Heart right ventricle (tissue), 16 donors: ENCODE measurements around the gene KRT85. TPM values are rescaled to one million over a fixed set of nuclear protein-coding genes. Genes with fewer than 3 reads are reported as not detected.

Experiments used
- ATAC-seq, 8 donors: fragments of 200-7000 bp; cut with Tn5 transposase; one replicate each; pipeline ENCODE4 v1.9.1; 2020; ENCODE audit warnings: mild to moderate bottlenecking in 8 of 8, moderate library complexity in 8 of 8, moderate number of reproducible peaks in 1 of 8
- DNase-seq, 2 donors: peaks; one replicate each; pipeline ENCODE4 v3.0.0-alpha.2; 2020
- H3K27ac ChIP-seq, 10 donors: fragments of 200-600 bp; sonication (generic) in 2 of 10; one replicate each; pipeline versions ENCODE4 v1.5.0 to v1.8.0; 2020 to 2022; ENCODE audit warnings: mild to moderate bottlenecking in 3 of 10
- H3K27me3 ChIP-seq, 7 donors: fragments of 200-600 bp; one replicate each; pipeline ENCODE4 v1.8.0; 2021 to 2022; ENCODE audit warnings: mild to moderate bottlenecking in 2 of 7
- H3K36me3 ChIP-seq, 9 donors: fragments of 200-600 bp; sonication (generic) in 1 of 9; one replicate each; pipeline versions ENCODE4 v1.5.0 to v1.8.0; 2020 to 2022; ENCODE audit warnings: mild to moderate bottlenecking in 2 of 9
- H3K4me1 ChIP-seq, 9 donors: fragments of 200-600 bp; sonication (generic) in 1 of 9; one replicate each; pipeline versions ENCODE4 v1.5.0 to v1.8.0; 2020 to 2022; ENCODE audit warnings: mild to moderate bottlenecking in 4 of 9
- H3K4me3 ChIP-seq, 10 donors: fragments of 200-600 bp; sonication (generic) in 2 of 10; one replicate each; pipeline versions ENCODE4 v1.5.0 to v1.8.0; 2020 to 2022; ENCODE audit warnings: mild to moderate bottlenecking in 7 of 10, moderate library complexity in 2 of 10
- H3K9me3 ChIP-seq, 11 donors: fragments of 200-600 bp in 10 of 11; sonication (generic) in 2 of 11; one replicate each; pipeline versions ENCODE4 v1.5.0 to v1.8.0; 2013 to 2022; ENCODE audit warnings: mild to moderate bottlenecking in 2 of 11, control low read depth in 1 of 11, moderate library complexity in 1 of 11
- CTCF ChIP-seq, 9 donors: fragments of 200-600 bp; sonication (generic) in 2 of 9; IDR thresholded peaks; one replicate each; pipeline versions ENCODE4 v1.5.0 to v1.8.0; 2021 to 2022; ENCODE audit warnings: antibody characterized with exemption in 9 of 9, mild to moderate bottlenecking in 5 of 9, moderate library complexity in 1 of 9
- WGBS, 2 donors: extraction: QIAGEN DNeasy Blood & Tissue Kit; methylation state at CpG; one replicate each; pipeline ENCODE4 v1.1.7; 2013; ENCODE audit warnings: inconsistent platforms in 1 of 2; 5-methylcytosine and 5-hydroxymethylcytosine counted together
- intact Hi-C, 10 donors: fragments of 100-400 bp; cut with DNase I; formaldehyde crosslinking; loops; one replicate each; pipeline versions ENCODE4 v1.11.1 to v1.14.2; 2022
- polyA plus RNA-seq, 2 donors: library from polyadenylated mRNA; stranded (reverse); fragments of 200-250 nt; gene quantifications; one replicate each; pipeline ENCODE4 v1.2.3, GENCODE V29; 2013
- total RNA-seq, 10 donors: library from RNA; stranded (reverse); fragmentation: NEBNext Ultra II Directional in 3 of 10; extraction: Animal tissue kit (Norgen Biotek cat#: 25700) in 3 of 10; gene quantifications; one replicate each; pipeline versions ENCODE4 v1.2.1 to v1.2.4, GENCODE V29; 2021 to 2023
- donor health status: Arrhythmogenic right ventricular cardiomyopathy.
- donor health status: ischemic (EF 13 %, LVEDD 7.1; RV severe dilation, severe dysfunction).
- donor health status: healthy with polysubstance abuse.
- donor health status: DM: no; HTN: yes; CAD: no.
- donor health status: DM: no; HTN: no; CAD: no.
- donor health status: ischemic (EF 25% LVEDD 6.9; RV normal size, moderate dysfunction).
- donor health status: ischemic (EF 25% LVEDD 5.7; RV mildly dilated, moderate dysfunction).
- donor health status: healthy.
- donor health status: DM: yes; HTN: yes; CAD: no.
- donor health status: Ischemic cardiomyopathy.
- donor health status: ischemic (EF 35%, LVEDD 5.7; RV mildly dilated, moderate dysfunction).
- donor health status: nonischemic (EF 11% LVEDD 7.7; RV severe dilation, severe dysfunction).
- donor health status: DM: yes; HTN: yes; CAD: no.
- donor health status: PGD.
- donor health status: ischemic (EF 29% LVEDD 5.4; RV normal size, mild dysfunction).
- donor health status: nonischemic (EF 23%, LVEDD 6.1; RV moderate dilation, normal function).

Gene KRT85
- total and polyA plus RNA-seq, 12 donors: not detected

GRCh38 chr12:52331039-52331438 is 36.2 kb downstream of the KRT85 start:
- no peak for ATAC-seq
- no peaks in the 10 kb centered on the region for H3K36me3 ChIP-seq
- DNase-seq: no peak
- intact Hi-C loops: no loop called here
- no peak for TF ChIP-seq CTCF (IDR thresholded peaks at IDR 0.05)
- peaks cover 0 to 44% (median 20%) of the 10 kb centered on the region in 7 donors for H3K27me3 ChIP-seq
- no peaks in the 10 kb centered on the region for H3K4me1 ChIP-seq
- H3K9me3 ChIP-seq: peaks cover 0 to 9% (median 5%) of the 10 kb centered on the region in 11 donors
- H3K4me3 ChIP-seq: no peak overlapping the region
- H3K27ac ChIP-seq: no peak overlapping the region
- 26 to 38% methylated on average over 1 of the region's 1 CpG for WGBS, 2 donors

GRCh38 chr12:52327830-52328500 is 39.3 kb downstream of the KRT85 start:
- Histone ChIP-seq H3K36me3 (no peaks in the 10 kb centered on the region), H3K27me3 (peaks cover 0 to 30% (median 13%) of the 10 kb centered on the region in 7 donors), H3K27ac (no peak overlapping the region), H3K4me3 (no peak overlapping the region), H3K9me3 (no peaks in the 10 kb centered on the region), H3K4me1 (no peaks in the 10 kb centered on the region)
- no peak for DNase-seq
- 68 to 71% methylated on average over 10 of the region's 10 CpGs for WGBS, 2 donors
- peak in 2 of 9 donors; percentile 3 to 4 for TF ChIP-seq CTCF (IDR thresholded peaks at IDR 0.05)
- ATAC-seq: peak in 3 of 8 donors; percentile 18 to 26 (median 18)
- intact Hi-C loops: loop anchor here in 8 of 10 donors (2.0 to 10.0 kb wide), 4 partner anchors 106 to 173 kb away; no protein-coding TSS in a partner anchor

- ATAC-seq: peak; percentile 63 to 90 (median 83)
- no peaks in the 10 kb centered on the region for H3K4me1 ChIP-seq
- no peak overlapping the region for H3K27ac ChIP-seq
- no peaks in the 10 kb centered on the region for H3K9me3 ChIP-seq
- 46 to 50% methylated on average over 11 of the region's 11 CpGs for WGBS, 2 donors
- peak; percentile 53 to 61 for DNase-seq
- H3K4me3 ChIP-seq: no peak overlapping the region
- peaks cover 0 to 37% (median 15%) of the 10 kb centered on the region in 7 donors for H3K27me3 ChIP-seq
- intact Hi-C loops: loop anchor here in 7 of 10 donors (2.0 to 10.0 kb wide), 4 partner anchors 105 to 172 kb away; no protein-coding TSS in a partner anchor
- no peaks in the 10 kb centered on the region for H3K36me3 ChIP-seq
- TF ChIP-seq CTCF (IDR thresholded peaks at IDR 0.05): peak; percentile 33 to 87 (median 71)
These were observed 40.0 kb downstream of the KRT85 start for GRCh38 chr12:52327052-52327829.

- no peaks in the 10 kb centered on the region for H3K9me3 ChIP-seq
- H3K4me3 ChIP-seq: no peak overlapping the region
- H3K36me3 ChIP-seq: no peaks in the 10 kb centered on the region
- H3K27ac ChIP-seq: no peak overlapping the region
- DNase-seq (no peak), ATAC-seq (no peak)
- H3K4me1 ChIP-seq: no peaks in the 10 kb centered on the region
- TF ChIP-seq CTCF (IDR thresholded peaks at IDR 0.05): no peak
- 85 to 86% methylated on average over 3 of the region's 3 CpGs for WGBS, 2 donors
- intact Hi-C loops: loop anchor here in 4 of 10 donors (2.0 to 10.0 kb wide), 4 partner anchors 102 to 169 kb away; no protein-coding TSS in a partner anchor
- H3K27me3 ChIP-seq: peaks cover 14 to 65% (median 46%) of the 10 kb centered on the region in 7 donors
These were observed 43.2 kb downstream of the KRT85 start for GRCh38 chr12:52324153-52324444.
